GM23248 (cell line): ENCODE data around the gene HAS3.

Experiments used
- EZH2 ChIP-seq: fragments of 200-600 bp; sonication (generic); IDR thresholded peaks from 2 replicates; pipeline ENCODE4 v1.6.1; 2018; ENCODE audit warnings: antibody characterized with exemption, mild to moderate bottlenecking; ENCODE audit not compliant: insufficient read depth, poor library complexity, severe bottlenecking
- EZH2phosphoT487 ChIP-seq: fragments of 200-600 bp; sonication (generic); IDR thresholded peaks from 2 replicates; pipeline ENCODE4 v1.6.1; 2018; ENCODE audit warnings: antibody characterized with exemption, moderate library complexity, mild to moderate bottlenecking, low read depth; ENCODE audit not compliant: insufficient read depth

- no peak for TF ChIP-seq EZH2
- TF ChIP-seq EZH2phosphoT487, result no peak
These were observed 10.4 kb downstream of the HAS3 start for GRCh38 chr16:69115837-69116236.
